ENCODE data around the gene ELL2. TPM values are rescaled to one million over a fixed set of nuclear protein-coding genes. Genes with fewer than 3 reads are reported as not detected.

ELL2 gene
- total RNA-seq, 3 donors from 2014 or later (not counting 1 experiment from before 2014, with no cell fraction given) = 52.8 to 78.2 (median 69.4) TPM

DNA sequence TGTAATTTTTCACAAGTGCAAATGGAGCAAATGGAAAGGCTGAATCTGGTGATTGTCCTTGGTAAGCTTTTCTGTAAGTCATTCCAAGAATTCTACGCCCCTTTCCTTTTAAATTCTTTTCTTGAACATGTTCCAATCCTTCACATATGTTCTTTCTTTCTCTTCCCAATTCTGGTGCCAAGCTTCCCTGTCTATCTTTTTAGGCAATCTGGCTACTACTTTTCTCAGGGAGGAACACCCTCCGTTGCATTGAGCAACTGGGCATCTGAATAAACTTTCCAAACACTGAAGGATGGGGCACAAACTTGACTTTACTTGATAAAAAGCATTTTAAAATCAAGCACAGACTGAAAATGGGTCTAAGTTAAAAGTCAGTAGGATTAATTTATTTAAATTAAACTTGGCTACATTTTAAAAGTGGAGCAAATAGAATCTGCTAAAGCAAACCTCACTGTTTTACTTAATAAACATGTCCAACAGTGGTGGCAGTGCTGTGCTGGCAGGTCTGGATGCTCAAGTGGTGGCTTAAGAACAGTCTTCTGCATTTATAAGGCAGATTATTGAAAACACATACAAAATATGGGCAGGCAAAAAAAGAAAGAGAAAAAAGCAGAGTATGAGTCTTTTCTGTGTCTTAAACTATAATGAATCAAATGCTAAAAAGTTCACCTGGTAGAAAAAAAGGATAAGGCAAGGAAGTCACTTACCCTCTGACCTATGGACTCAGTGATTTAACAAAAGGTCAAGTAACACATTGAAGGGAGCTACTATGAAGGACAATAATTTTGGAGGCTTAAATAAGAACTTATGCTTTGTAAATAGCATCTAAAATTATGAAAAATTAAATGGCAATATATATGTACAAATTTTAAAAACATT, 5.4 kb downstream of the ELL2 start:
- Mint-ChIP-seq H3K36me3 (no peaks in the 10 kb centered on the region), H3K9me3 (no peaks in the 10 kb centered on the region), H3K4me1 (peaks cover 21% of the 10 kb centered on the region in 2 donors), H3K27me3 (ENCODE audit: low read depth in 2 of 2) (peaks cover 7 to 10% of the 10 kb centered on the region in 2 donors), H3K4me3 (no peak overlapping the region), H3K27ac (no peak overlapping the region)
- no peak overlapping the region for H3K27ac ChIP-seq (ENCODE audit: low read length)
- no peak for TF ChIP-seq CTCF (IDR thresholded peaks at IDR 0.05)
- intact Hi-C loops (cut with micrococcal nuclease) = no loop called here
- WGBS (ENCODE audit: insufficient coverage) = 100% methylated on average over 2 of the region's 2 CpGs
- H3K9me3 ChIP-seq (ENCODE audit: control insufficient read depth, insufficient read depth, low read length) = no peaks in the 10 kb centered on the region
- H3K4me3 ChIP-seq (ENCODE audit: low read length) = no peak overlapping the region
- H3K4me1 ChIP-seq (ENCODE audit: control insufficient read depth, insufficient read depth, low read length) = peaks cover 21% of the 10 kb centered on the region
- no peaks in the 10 kb centered on the region for H3K36me3 ChIP-seq (ENCODE audit: control insufficient read depth, insufficient read depth, low read length)
- H3K27me3 ChIP-seq (ENCODE audit: control insufficient read depth, insufficient read depth, low read length) = no peaks in the 10 kb centered on the region
- DNase-seq = no peak
- no peak for ATAC-seq

DNA sequence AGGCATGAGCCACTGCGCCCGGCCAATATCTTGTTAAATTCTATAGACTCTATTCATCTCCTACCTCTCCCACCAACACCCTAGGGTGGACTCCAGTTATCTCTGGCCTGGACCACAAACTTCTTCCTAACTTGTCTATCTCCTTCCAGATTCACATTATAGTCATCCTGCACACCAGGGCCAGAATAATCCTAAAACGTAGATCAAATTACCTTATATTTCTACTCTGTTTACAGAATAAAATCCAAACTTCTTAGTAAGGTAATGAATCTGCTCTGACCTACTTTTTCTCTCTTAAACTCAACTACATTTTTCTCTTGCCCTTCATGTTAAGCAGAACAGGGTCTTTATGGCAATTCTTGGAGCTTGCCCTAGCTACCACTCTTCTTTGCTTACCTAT, 6.9 kb downstream of the ELL2 start:
- DNase-seq = no peak
- Histone ChIP-seq H3K36me3 (ENCODE audit: control insufficient read depth, insufficient read depth, low read length) (no peaks in the 10 kb centered on the region), H3K9me3 (ENCODE audit: control insufficient read depth, insufficient read depth, low read length) (no peaks in the 10 kb centered on the region), H3K4me1 (ENCODE audit: control insufficient read depth, insufficient read depth, low read length) (peaks cover 8% of the 10 kb centered on the region), H3K4me3 (ENCODE audit: low read length) (no peak overlapping the region), H3K27me3 (ENCODE audit: control insufficient read depth, insufficient read depth, low read length) (no peaks in the 10 kb centered on the region), H3K27ac (ENCODE audit: low read length) (no peak overlapping the region)
- 97% methylated on average over 3 of the region's 3 CpGs for WGBS (ENCODE audit: insufficient coverage)
- no peak for TF ChIP-seq CTCF (IDR thresholded peaks at IDR 0.05)
- Mint-ChIP-seq H3K36me3 (no peaks in the 10 kb centered on the region), H3K9me3 (no peaks in the 10 kb centered on the region), H3K4me1 (peaks cover 7 to 8% of the 10 kb centered on the region in 2 donors), H3K27me3 (ENCODE audit: low read depth in 2 of 2) (no peaks in the 10 kb centered on the region), H3K27ac (no peak overlapping the region), H3K4me3 (no peak overlapping the region)
- intact Hi-C loops (cut with micrococcal nuclease) = no loop called here
- no peak for ATAC-seq

DNA sequence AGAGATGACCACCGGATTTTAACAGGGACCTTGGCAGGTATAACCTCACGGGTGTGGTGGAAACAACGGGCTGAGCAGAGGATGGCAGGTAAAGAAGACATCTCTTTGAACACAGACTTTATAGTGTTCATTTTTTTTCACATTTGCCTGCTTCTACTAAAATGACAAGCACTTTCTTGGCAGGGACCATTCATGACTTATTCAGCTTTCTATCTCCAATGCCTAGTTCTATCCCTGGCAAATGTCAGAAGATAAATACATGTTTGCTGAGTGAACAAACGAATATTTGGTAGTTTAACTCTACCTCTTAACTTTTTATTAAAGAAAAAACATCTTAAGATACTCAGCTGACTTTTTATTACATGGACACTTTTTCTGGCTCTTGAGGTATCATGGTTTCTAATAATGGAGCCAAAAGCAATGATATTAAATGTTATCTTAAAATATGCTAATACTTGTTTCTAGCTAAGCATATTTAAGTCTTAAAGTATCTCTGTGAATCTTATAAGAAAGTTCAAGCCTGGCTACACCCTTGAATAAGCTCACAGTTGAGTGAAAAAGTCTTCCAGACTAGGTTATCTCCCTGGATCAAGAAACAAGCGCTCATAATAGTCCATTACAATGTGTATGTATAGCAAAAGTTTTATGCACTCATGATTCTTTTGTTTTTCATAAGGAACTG, 8.5 kb downstream of the ELL2 start:
- no peak for TF ChIP-seq CTCF (IDR thresholded peaks at IDR 0.05)
- H3K27me3 ChIP-seq (ENCODE audit: control insufficient read depth, insufficient read depth, low read length) = no peaks in the 10 kb centered on the region
- no peaks in the 10 kb centered on the region for H3K36me3 ChIP-seq (ENCODE audit: control insufficient read depth, insufficient read depth, low read length)
- no peak overlapping the region for H3K27ac ChIP-seq (ENCODE audit: low read length)
- Mint-ChIP-seq H3K4me1 (no peaks in the 10 kb centered on the region), H3K27me3 (ENCODE audit: low read depth in 2 of 2) (no peaks in the 10 kb centered on the region), H3K27ac (no peak overlapping the region), H3K4me3 (no peak overlapping the region), H3K9me3 (no peaks in the 10 kb centered on the region), H3K36me3 (no peaks in the 10 kb centered on the region)
- DNase-seq (no peak), ATAC-seq (no peak)
- H3K9me3 ChIP-seq (ENCODE audit: control insufficient read depth, insufficient read depth, low read length) = no peaks in the 10 kb centered on the region
- intact Hi-C loops (cut with micrococcal nuclease) = no loop called here
- H3K4me1 ChIP-seq (ENCODE audit: control insufficient read depth, insufficient read depth, low read length) = no peaks in the 10 kb centered on the region
- 93% methylated on average over 5 of the region's 5 CpGs for WGBS (ENCODE audit: insufficient coverage)
- H3K4me3 ChIP-seq (ENCODE audit: low read length) = no peak overlapping the region

Measured in natural killer cell (primary cell).